IPS-18c (cell line): ENCODE results near the gene SCN1A.
"Not testable (repeated sequence)": the region's sequence is repeated elsewhere in the genome, so short reads cannot be mapped to it uniquely, and the experiment has no call there.

Source experiments
- H3K4me3 ChIP-seq: 2 replicates; pipeline ENCODE4 v1.7.0; 2013; ENCODE audit warnings: low read depth, mild to moderate bottlenecking, low read length, moderate library complexity; ENCODE audit not compliant: insufficient read depth
- H3K9me3 ChIP-seq: one replicate; pipeline ENCODE4 v1.6.1; 2013; ENCODE audit warnings: mild to moderate bottlenecking, low read length, moderate library complexity; ENCODE audit not compliant: control insufficient read depth, insufficient read depth

Gene SCN1A

DNA sequence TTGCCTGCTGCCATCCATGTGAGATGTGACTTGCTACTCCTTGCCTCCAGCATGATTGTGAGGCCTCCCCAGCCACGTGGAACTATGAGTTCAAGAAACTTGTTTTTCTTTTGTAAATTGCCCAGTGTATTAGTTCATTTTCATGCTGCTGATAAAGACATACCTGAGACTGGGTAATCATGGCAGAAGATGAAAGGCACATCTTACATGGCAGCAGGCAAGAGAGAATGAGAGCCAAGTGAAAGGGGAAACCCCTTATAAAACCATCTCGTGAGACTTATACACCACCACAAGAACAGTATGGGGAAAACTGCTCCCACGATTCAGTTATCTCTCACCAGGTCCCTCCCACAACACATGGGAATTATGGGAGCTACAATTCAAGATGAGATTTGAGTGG, 11.7 kb upstream of the SCN1A start:
- H3K9me3 ChIP-seq, H3K4me3 ChIP-seq: not testable (repeated sequence)

DNA sequence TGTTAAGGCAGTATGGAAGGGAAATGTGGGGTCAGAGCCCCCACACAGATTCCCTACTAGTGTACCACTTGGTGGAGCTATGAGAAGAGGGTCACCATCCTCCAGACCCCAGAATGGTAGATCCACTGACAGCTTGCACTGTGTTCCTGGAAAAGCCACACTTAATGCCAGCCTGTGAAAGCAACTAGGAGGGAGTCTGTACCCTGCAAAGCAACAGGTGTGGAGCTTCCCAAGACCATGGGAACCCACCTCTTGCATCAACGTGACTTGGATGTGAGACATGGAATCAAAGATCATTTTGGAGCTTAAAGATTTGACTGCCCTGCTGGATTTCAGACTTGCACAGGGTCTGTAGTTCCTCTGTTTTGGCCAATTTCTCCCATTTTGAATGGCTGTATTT, 10.8 kb upstream of the SCN1A start:
- H3K4me3 ChIP-seq: no peak overlapping the region
- no peaks in the 10 kb centered on the region for H3K9me3 ChIP-seq

DNA sequence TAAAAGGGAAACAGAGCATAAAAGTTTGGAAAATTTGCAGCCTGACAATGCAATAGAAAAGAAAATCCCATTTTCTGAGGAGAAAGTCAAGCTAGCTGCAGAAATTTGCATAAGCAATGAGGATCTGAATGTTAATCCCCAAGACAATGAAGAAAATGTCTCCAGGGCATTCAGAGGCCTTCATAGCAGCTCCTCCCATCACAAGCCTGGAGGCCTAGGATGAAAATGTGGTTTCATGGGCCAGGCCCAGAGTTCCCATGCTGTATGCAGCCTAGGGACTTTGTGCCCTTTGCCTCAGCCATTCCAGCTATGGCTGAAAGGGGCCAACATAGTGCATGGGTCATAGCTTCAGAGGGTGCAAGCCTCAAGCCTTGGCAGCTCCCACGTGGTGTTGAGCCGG, 10.3 kb upstream of the SCN1A start:
- H3K9me3 ChIP-seq: no peaks in the 10 kb centered on the region
- H3K4me3 ChIP-seq: no peak overlapping the region

DNA sequence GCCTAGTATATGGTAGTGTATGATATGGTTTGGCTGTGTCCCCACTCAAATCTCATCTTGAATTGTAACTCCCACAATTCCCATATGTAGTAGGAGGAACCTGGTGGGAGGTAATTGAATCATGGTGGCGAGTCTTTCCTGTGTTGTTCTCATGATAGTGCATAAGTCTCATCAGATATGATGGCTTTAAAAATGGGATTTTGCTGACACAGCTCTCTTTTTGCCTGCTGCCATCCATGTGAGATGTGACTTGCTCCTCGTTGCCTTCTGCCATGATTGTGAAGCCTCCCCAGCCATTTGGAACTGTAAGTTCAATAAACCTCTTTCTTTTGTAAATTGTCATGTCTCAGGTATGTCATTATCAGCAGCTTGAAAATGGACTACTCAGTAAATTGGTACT, 9.5 kb upstream of the SCN1A start:
- Histone ChIP-seq H3K4me3 (no peak overlapping the region), H3K9me3 (no peaks in the 10 kb centered on the region)

GRCh38 chr2:166135849-166136258, 8.0 kb upstream of the SCN1A start:
- Histone ChIP-seq H3K9me3 (no peaks in the 10 kb centered on the region), H3K4me3 (no peak overlapping the region)

DNA sequence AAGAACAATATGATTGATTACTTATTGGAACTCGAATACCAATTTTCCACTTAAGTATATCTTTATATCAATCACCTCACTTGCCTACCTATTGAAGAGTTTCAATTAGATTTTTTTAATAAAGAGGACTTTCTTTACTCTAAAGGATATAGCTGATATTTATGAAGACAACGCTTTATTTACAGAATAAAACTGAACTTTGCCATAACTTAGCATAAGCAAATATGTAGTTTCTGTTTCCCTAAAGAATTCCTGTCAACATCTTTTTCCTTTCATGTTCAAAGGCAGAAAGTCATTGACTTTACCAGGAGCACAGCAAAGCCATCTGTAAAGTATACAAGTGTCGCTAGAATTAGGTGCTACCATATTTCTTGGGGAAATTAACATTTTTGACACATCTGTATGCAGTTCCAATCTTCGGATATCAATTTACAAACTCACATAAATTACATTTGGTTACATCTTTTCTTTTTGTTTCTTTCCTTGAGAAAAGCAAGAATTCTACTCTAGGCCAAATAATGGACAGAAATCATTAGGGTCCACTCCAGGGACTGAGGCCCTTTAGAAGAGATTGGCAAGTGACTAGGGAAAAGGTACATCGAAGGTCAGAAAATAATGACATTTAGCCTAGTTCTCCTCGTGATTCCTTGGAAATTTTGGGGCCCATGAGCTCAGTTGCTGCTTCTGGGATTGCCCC, 7.5 kb upstream of the SCN1A start:
- no peak overlapping the region for H3K4me3 ChIP-seq
- H3K9me3 ChIP-seq: no peaks in the 10 kb centered on the region

DNA sequence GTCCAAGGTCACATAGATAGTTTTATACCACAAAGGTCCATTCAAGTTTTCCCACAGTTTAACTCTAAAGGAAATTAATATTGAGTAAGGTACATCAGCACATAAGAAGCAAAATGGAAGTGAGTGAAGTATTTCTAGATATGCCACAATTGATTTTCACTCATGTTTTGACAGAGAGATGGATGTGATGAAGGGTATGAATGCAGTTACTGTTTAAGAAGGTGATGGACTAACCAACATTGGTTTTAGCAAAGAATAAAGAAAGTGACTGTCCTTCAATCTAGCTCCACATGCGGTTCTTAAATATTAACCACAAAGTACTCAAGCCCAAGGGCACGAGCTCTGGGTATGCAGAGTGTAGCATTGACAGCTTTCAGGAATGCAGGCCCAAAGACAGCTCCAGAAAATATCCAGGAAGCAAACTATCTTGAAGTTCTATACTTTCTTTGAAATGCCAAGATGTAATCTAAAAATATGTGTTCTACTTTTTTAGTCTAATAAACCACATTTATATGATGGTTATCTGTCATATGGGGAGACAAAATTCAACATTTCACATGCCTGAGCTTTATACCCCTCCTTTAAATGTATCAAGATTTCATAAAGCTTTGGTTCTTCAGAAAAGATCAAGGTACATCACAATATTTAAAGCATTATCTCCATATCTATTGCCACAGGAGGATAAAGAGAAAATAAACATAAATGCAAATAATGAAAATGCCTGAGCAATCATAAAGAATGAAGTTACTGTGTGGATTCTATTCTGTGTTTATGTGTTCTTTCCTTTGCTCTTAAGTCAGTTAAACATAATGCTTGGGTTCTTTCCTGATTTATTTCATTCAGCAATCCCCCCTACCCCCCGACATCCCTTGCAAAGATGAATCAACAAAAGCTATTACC, 6.7 kb upstream of the SCN1A start:
- Histone ChIP-seq H3K9me3 (no peaks in the 10 kb centered on the region), H3K4me3 (no peak overlapping the region)

DNA sequence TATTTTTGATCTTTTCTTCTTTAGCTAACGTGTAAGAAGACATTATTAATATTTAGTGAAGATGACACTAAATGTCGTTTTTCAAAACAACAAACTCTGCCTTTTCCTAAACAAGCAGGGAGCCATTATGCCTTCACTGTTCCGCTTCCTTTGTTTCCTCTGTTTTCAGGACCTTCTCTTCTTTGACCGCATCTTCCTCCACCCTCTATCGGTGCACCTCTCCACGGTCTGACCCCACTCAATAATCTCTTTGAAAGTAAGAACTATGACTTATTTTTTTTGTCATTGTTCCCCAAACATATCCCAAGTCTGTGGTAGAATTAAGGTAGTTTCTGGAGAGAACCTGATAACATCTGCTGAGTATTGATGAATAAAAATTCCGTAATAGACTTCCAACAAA, 5.8 kb upstream of the SCN1A start:
- Histone ChIP-seq H3K9me3 (no peaks in the 10 kb centered on the region), H3K4me3 (no peak overlapping the region)

GRCh38 chr2:166128156-166128505, 311 bp upstream of the SCN1A start:
- no peak overlapping the region for H3K4me3 ChIP-seq
- H3K9me3 ChIP-seq: no peaks in the 10 kb centered on the region

GRCh38 chr2:166126007-166126639, 1.7 kb downstream of the SCN1A start:
- no peaks in the 10 kb centered on the region for H3K9me3 ChIP-seq
- no peak overlapping the region for H3K4me3 ChIP-seq

- H3K9me3 ChIP-seq: no peaks in the 10 kb centered on the region
- no peak overlapping the region for H3K4me3 ChIP-seq
These were observed 2.3 kb downstream of the SCN1A start for GRCh38 chr2:166125557-166125956.

- Histone ChIP-seq H3K9me3 (no peaks in the 10 kb centered on the region), H3K4me3 (no peak overlapping the region)
These were observed 9.6 kb downstream of the SCN1A start for GRCh38 chr2:166118180-166118579.

DNA sequence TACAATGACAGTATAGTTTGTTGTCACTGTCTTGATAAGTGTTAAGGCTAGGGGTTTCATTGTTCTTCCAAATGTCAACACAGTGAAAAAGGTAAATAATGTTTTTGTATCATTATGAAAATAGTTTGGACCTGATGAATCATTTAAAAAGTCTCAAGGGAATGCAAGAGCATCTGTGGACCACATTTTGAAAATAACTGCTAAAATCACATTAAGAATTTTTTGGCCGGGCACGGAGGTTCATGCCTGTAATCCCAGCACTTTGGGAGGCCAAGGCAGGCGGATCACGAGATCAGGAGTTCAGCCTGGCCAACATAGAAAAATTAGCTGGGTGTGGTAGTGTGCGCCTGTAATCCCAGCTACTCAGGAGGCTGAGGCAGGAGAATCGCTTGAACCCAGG, 10.3 kb downstream of the SCN1A start:
- Histone ChIP-seq H3K9me3 (no peaks in the 10 kb centered on the region), H3K4me3 (no peak overlapping the region)

DNA sequence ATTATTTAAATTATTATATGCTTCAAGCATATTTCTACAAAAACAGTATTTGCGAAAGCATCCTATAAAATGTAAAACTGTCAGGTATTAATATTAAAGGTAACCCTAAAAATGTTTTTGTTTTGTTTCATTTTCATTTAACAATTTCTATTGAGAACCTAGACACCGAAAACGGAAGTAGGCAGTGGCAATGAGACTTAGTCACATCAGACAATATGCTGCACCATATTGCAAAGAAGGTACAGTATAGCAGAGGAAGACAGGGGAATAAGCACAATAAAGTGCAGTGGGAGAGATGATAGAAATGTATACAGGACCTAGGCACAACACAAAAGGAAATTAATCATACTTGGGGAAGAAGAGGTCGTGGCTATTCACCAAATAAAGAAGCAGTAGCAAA, 12.2 kb downstream of the SCN1A start:
- H3K9me3 ChIP-seq: no peaks in the 10 kb centered on the region

GRCh38 chr2:166112193-166112605, 15.6 kb downstream of the SCN1A start:
- Histone ChIP-seq H3K9me3 (no peaks in the 10 kb centered on the region), H3K4me3 (no peak overlapping the region)

More for the DNA sequence above, 12.2 kb downstream of the SCN1A start:
- no peak overlapping the region for H3K4me3 ChIP-seq

- Histone ChIP-seq H3K9me3 (no peaks in the 10 kb centered on the region), H3K4me3 (no peak overlapping the region)
These were observed 21.3 kb downstream of the SCN1A start for GRCh38 chr2:166106431-166107015.

GRCh38 chr2:166104773-166105172, 23.0 kb downstream of the SCN1A start:
- no peaks in the 10 kb centered on the region for H3K9me3 ChIP-seq

DNA sequence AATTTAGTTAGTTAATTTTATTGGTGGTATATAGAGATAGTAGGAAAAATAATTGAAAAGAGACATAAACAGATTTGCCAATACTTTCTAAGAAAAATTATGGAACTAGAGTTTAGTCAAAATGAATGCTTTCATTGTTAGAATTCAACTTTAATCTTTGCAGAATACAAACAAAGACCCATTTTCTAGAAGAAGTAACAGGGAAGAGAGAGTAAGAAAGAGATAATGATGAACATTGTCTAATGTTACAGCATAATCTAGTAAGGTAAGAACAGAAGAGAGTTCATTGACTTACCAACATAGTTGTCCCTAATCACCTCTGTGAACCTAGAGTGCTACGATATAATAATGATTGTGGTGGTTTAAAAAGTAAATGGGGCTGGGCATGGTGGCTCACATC, 23.7 kb downstream of the SCN1A start:
- no peak overlapping the region for H3K4me3 ChIP-seq
- no peaks in the 10 kb centered on the region for H3K9me3 ChIP-seq

More at GRCh38 chr2:166104773-166105172, 23.0 kb downstream of the SCN1A start:
- no peak overlapping the region for H3K4me3 ChIP-seq
